GM12892 (cell line): ENCODE data around the gene CDH4.

Source experiments
- POLR2A ChIP-seq: IDR thresholded peaks from 2 replicates; pipeline ENCODE4 v1.6.1; 2011; ENCODE audit warnings: low read depth, low read length, control low read depth
- TAF1 ChIP-seq: IDR thresholded peaks from 2 replicates; pipeline ENCODE4 v1.6.1; 2011; ENCODE audit warnings: low read depth, mild to moderate bottlenecking, control low read depth, low read length, borderline replicate concordance

GRCh38 chr20:61614706-61615100, 362.6 kb downstream of the CDH4 start:
- no peak for TF ChIP-seq POLR2A
- no peak for TF ChIP-seq TAF1
